Non-pigmented ciliary epithelial cell (primary cell): Measurements from ENCODE around the gene KIF16B.
"Not testable (repeated sequence)": the region's sequence is repeated elsewhere in the genome, so short reads cannot be mapped to it uniquely, and the experiment has no call there.

Experiments used
- DNase-seq: peaks from one replicate; pipeline ENCODE4 v3.0.0-alpha.2; 2010; ENCODE audit warnings: low read depth

The KIF16B gene

GRCh38 chr20:16475225-16475624, 98.0 kb downstream of the KIF16B start:
- peak; percentile 44 for DNase-seq

GRCh38 chr20:16474363-16474762, 98.9 kb downstream of the KIF16B start:
- no peak for DNase-seq

GRCh38 chr20:16472045-16472872, 101.0 kb downstream of the KIF16B start:
- DNase-seq, result no peak

- no peak for DNase-seq
Observed at GRCh38 chr20:16469395-16469905, 103.8 kb downstream of the KIF16B start.

GRCh38 chr20:16462711-16463110, 110.5 kb downstream of the KIF16B start:
- DNase-seq, result no peak

- peak; percentile 62 for DNase-seq
Observed at GRCh38 chr20:16459019-16459700, 114.1 kb downstream of the KIF16B start.

GRCh38 chr20:16457514-16457913, 115.7 kb downstream of the KIF16B start:
- DNase-seq, result no peak

GRCh38 chr20:16455324-16455723, 117.9 kb downstream of the KIF16B start:
- no peak for DNase-seq

GRCh38 chr20:16451982-16452381, 121.3 kb downstream of the KIF16B start:
- DNase-seq, result no peak

GRCh38 chr20:16451001-16451400, 122.2 kb downstream of the KIF16B start:
- no peak for DNase-seq

GRCh38 chr20:16446991-16447390, 126.3 kb downstream of the KIF16B start:
- no peak for DNase-seq

GRCh38 chr20:16446246-16446645, 127.0 kb downstream of the KIF16B start:
- no peak for DNase-seq

GRCh38 chr20:16445482-16445881, 127.8 kb downstream of the KIF16B start:
- no peak for DNase-seq

- no peak for DNase-seq
Observed at GRCh38 chr20:16444057-16444777, 129.0 kb downstream of the KIF16B start.

GRCh38 chr20:16441546-16442164, 131.6 kb downstream of the KIF16B start:
- no peak for DNase-seq

GRCh38 chr20:16440686-16441085, 132.6 kb downstream of the KIF16B start:
- no peak for DNase-seq

GRCh38 chr20:16439540-16439939, 133.7 kb downstream of the KIF16B start:
- DNase-seq, result not testable (repeated sequence)

GRCh38 chr20:16438100-16438499, 135.1 kb downstream of the KIF16B start:
- no peak for DNase-seq

- no peak for DNase-seq
Observed at GRCh38 chr20:16437387-16437996, 135.8 kb downstream of the KIF16B start.

- no peak for DNase-seq
Observed at GRCh38 chr20:16434062-16434664, 139.1 kb downstream of the KIF16B start.

GRCh38 chr20:16433293-16433580, 140.0 kb downstream of the KIF16B start:
- no peak for DNase-seq
